GM12892 (cell line): ENCODE results near the gene GPR135.

ENCODE experiments used
- POLR2A ChIP-seq: IDR thresholded peaks from 2 replicates; pipeline ENCODE4 v1.6.1; 2011; ENCODE audit warnings: low read depth, low read length, control low read depth
- POLR2AphosphoS5 ChIP-seq: IDR thresholded peaks from 2 replicates; pipeline ENCODE4 v1.6.1; 2011; ENCODE audit warnings: low read depth, low read length, control low read depth
- TAF1 ChIP-seq: IDR thresholded peaks from 2 replicates; pipeline ENCODE4 v1.6.1; 2011; ENCODE audit warnings: low read depth, mild to moderate bottlenecking, control low read depth, low read length, borderline replicate concordance

DNA sequence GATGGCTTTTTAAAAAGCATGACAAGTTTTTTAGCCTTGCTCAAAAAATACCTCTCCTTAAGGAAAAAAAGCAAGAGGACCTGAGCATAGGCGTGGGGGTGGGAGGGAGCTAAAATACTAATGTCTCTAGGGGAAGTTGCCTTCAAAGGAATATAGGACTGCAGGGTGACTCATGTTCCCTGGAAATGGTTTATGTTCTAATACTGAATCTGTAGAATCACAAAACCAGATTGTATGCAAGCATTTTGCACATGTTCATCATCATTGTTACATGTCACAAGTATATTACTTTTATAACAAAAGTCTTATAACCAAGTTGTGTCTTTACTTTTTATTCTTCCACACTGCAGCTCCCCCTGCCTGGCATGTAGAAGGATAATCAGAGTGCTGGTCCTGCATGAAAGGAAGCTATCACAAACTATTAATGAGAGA lies 36.6 kb downstream of the GPR135 start:
- no peak for TF ChIP-seq POLR2A
- no peak for TF ChIP-seq POLR2AphosphoS5
- TF ChIP-seq TAF1, result no peak
